Sciatic nerve (tissue), 2 donors: ENCODE results near the gene CHST14. TPM values are rescaled to one million over a fixed set of nuclear protein-coding genes. Genes with fewer than 3 reads are reported as not detected.
A peak's percentile ranks its signal among the peaks of the same experiment; 100 is the strongest.

Experiments used
- ATAC-seq: fragments of 200-7000 bp; cut with Tn5 transposase; one replicate; pipeline ENCODE4 v1.9.1; 2020; ENCODE audit warnings: mild to moderate bottlenecking, moderate library complexity
- DNase-seq: peaks from one replicate; pipeline ENCODE4 v3.0.0-alpha.2; 2020; ENCODE audit warnings: low spot score
- intact Hi-C: fragments of 100-400 bp; cut with DNase I; formaldehyde crosslinking; loops from one replicate; pipeline ENCODE4 v1.14.2; 2022
- total RNA-seq: library from RNA; stranded (reverse); fragmentation: NEBNext Ultra II Directional; extraction: Animal tissue kit (Norgen Biotek cat#: 25700); gene quantifications from one replicate; pipeline ENCODE4 v1.2.1, GENCODE V29; 2021
- donor health status: DM: no; HTN: no; CAD: no.
- donor health status: DM: no; HTN: no; CAD: no.

CHST14 gene
- total RNA-seq, 1 donor from 2014 or later, result 13.5 TPM

DNA sequence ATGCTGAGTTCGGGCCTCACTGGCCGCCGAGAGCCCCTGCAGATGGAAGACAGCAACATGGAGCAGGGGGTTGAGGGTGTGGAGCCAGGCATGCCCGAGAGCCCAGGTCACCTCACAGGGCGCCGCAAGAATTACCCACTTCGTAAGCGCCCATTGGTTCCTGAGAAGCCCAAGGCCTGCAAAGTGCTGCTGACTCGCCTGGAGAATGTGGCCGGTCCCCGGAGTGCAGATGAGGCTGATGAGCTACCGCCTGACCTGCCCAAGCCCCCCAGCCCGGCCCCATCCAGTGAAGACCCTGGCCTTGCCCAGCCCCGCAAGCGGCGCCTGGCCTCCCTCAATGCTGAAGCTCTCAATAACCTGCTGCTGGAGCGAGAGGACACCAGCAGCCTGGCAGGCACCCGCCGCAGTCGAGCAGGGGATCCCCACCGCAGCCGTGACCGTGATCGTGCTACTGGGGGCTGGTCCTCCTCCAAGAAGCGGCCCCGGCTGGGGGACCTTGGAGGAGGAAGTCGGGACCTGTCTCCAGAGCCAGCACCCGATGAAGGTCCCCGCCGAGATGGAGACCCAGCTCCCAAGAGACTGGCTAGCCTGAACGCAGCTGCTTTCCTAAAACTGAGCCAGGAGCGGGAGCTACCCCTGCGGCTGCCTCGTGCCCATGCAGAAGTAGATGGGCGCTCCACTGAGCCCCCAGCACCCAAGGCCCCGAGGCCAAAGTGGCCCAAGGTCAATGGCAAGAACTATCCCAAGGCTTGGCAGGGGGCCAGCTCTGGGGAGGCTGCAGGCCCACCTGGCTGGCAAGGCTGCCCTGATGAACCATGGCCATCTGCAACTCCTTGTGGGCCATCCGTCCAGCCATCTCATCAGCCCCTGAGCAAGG, 12.1 kb upstream of the CHST14 start:
- intact Hi-C loops, result no loop called here
- no peak for DNase-seq
- ATAC-seq, result no peak

DNA sequence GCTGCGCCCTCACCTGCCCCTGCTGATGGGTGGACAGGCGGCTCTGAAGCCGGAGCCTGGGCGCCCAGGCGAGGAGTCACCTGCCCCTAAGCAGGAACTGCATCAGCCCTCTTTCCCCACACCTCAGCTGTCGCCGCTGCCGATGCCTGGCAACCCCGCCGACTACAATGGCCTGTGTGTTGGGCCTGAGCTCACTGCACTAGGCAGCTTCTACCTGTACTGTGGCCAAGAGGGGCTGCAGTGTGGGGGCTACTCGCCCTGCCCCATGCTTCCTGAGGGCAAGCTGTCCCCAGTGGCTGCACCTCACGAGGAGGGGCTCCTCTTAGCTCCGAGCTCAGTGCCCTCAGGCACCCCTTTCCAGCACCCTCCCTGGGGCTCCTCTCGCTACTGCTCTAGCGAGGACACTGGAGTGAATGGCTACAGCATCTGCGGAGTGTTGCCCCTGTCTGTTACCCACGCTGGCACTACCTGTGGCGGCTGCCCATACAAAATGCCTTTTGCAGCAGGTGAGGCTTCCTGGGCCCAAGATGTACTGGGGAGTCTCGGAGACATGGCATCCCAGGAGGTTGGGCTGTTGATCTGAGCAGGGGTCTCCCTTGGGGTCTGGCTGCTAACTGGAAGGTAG, 11.3 kb upstream of the CHST14 start:
- no peak for DNase-seq
- intact Hi-C loops, result no loop called here

GRCh38 chr15:40460404-40460803, 10.4 kb upstream of the CHST14 start:
- ATAC-seq (no peak), DNase-seq (no peak)
- intact Hi-C loops, result no loop called here

More for the DNA sequence above, 11.3 kb upstream of the CHST14 start:
- no peak for ATAC-seq

DNA sequence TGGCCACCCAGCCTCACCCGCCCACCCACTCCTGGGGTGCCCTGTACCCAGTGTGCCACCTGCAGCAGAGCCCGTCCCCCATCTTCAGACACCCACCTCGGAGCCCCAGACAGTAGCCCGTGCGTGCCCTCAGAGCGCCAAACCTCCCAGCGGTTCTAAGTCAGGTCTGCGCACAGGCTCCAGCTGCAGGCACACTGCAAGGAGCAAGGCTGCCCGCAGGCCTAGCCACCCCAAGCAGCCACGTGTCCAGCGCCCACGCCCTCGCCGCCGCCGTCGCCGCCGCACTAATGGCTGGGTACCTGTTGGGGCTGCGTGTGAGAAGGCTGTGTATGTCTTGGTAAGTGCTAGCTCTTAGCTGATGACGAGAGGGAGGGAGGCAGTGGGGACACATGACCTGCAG, 8.8 kb upstream of the CHST14 start:
- ATAC-seq (no peak), DNase-seq (no peak)
- intact Hi-C loops, result no loop called here

- intact Hi-C loops, result no loop called here
- ATAC-seq (no peak), DNase-seq (no peak)
Measured at GRCh38 chr15:40463279-40463678, 7.5 kb upstream of the CHST14 start.

- DNase-seq (no peak), ATAC-seq (no peak)
- intact Hi-C loops, result no loop called here
Measured at GRCh38 chr15:40463886-40464545, 6.8 kb upstream of the CHST14 start.

GRCh38 chr15:40464595-40465185, 6.1 kb upstream of the CHST14 start:
- ATAC-seq, result no peak
- DNase-seq, result no peak
- intact Hi-C loops, result no loop called here

DNA sequence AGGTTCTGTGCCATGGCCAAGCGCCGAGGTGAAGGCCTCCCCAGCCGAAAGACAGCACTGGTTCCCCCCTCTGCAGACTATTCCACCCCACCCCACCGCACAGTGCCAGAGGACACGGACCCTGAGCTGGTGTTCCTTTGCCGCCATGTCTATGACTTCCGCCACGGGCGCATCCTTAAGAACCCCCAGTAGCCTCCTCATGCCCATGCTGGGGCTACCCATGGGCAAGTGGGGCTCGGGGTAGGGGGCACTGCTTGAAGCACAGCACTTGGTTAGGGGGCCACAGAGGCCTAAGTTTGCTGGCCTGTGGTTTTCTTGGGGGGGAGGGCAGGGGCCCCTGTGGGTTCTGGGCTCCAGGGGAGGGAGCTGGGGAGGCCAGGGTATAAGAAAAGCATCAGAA, 4.8 kb upstream of the CHST14 start:
- DNase-seq (no peak), ATAC-seq (no peak)
- intact Hi-C loops, result no loop called here

DNA sequence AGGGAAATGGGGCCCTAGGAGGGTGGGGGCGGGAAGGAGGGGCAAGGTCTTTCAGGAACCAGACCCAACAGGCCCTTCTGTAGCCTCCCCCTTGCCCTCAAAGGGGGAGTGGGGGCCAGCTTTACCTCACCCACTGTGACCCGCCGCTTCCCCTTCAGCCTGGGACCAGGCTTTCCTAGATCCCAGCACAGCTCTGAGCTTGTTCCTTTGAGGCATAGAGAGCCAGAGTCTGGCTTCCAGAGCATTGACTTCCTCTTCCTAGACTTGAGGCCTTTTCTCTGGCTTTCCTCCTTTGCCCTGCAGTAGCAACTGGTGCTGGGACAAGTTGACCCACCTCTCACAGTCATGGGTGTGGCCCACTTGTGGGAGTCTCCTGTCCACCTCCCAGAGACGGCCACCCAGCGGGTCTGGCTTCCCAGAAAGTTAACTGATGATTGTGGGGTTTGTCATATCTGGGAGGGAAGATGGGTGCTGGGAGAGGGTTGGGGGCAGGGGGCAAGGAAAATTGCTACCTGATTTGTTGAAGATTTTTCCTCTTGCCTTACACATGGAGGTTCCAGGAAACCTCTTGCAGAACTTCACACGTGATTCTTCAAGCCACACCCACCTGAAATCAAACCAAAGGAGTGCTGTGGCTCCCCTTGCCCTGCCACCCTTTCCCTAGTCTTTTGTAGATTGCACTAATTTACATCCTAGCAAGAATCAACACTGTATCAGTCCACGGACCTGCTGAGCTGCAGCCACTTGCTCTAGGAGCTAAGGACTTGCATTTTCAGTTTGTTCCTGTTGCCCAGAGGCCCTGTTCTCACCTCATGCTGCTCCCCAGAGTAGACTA, 4.1 kb upstream of the CHST14 start:
- DNase-seq, result no peak
- intact Hi-C loops, result no loop called here

GRCh38 chr15:40467261-40467615, 3.5 kb upstream of the CHST14 start:
- DNase-seq (no peak), ATAC-seq (no peak)
- intact Hi-C loops, result no loop called here

More for the DNA sequence above, 4.1 kb upstream of the CHST14 start:
- no peak for ATAC-seq

- intact Hi-C loops, result no loop called here
- ATAC-seq (no peak), DNase-seq (no peak)
Measured at GRCh38 chr15:40468898-40469331, 1.9 kb upstream of the CHST14 start.

- ATAC-seq, result no peak
- intact Hi-C loops, result no loop called here
- DNase-seq, result no peak
Measured at GRCh38 chr15:40469776-40470390, 901 bp upstream of the CHST14 start.

- DNase-seq (no peak), ATAC-seq (peak; percentile 31)
- intact Hi-C loops, result no loop called here
Measured at GRCh38 chr15:40471105-40471807, 472 bp downstream of the CHST14 start.

DNA sequence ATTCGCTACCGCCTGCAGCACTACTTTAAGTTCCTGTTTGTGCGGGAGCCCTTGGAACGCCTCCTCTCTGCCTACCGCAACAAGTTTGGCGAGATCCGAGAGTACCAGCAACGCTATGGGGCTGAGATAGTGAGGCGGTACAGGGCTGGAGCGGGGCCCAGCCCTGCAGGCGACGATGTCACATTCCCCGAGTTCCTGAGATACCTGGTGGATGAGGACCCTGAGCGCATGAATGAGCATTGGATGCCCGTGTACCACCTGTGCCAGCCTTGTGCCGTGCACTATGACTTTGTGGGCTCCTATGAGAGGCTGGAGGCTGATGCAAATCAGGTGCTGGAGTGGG, 995 bp downstream of the CHST14 start:
- peak; percentile 5 for ATAC-seq
- intact Hi-C loops, result no loop called here
- DNase-seq, result no peak

DNA sequence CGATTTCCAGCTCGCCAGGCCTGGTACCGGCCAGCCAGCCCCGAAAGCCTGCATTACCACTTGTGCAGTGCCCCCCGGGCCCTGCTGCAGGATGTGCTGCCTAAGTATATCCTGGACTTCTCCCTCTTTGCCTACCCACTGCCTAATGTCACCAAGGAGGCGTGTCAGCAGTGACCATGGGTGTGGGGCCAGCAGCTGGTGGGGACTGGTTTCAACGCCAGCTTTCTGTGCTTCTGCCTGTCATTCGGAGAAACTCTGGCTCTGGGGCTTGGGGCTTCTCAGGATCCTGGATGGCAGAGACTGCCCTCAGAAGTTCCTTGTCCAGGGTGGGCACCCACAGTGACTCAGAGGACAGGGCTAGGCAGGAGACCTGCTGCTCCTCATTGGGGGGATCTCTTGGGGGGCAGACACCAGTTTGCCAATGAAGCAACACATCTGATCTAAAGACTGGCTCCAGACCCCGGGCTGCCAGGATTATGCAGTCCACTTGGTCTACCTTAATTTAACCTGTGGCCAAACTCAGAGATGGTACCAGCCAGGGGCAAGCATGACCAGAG, 1.5 kb downstream of the CHST14 start:
- ATAC-seq (no peak), DNase-seq (no peak)
- intact Hi-C loops, result no loop called here

DNA sequence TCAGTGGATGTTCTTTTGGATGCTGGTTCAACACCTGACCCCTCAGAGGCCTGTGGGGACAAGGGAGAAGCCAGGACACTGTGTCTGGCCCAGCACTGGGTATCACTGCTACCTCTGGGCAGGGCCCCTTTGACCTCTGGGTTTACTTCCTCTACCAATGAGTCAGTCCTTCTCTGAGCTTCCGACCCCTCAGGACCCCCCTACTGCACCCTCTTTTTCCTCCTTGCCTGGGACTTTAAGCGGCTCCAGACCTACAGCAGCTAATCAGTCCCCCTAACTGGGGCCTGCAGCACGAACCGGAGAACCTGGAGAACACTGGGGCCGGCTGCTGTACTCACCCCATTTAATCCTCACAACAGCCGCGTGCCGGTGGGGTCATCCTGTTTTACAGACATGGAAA, 3.8 kb downstream of the CHST14 start:
- ATAC-seq (no peak), DNase-seq (no peak)
- intact Hi-C loops, result no loop called here

DNA sequence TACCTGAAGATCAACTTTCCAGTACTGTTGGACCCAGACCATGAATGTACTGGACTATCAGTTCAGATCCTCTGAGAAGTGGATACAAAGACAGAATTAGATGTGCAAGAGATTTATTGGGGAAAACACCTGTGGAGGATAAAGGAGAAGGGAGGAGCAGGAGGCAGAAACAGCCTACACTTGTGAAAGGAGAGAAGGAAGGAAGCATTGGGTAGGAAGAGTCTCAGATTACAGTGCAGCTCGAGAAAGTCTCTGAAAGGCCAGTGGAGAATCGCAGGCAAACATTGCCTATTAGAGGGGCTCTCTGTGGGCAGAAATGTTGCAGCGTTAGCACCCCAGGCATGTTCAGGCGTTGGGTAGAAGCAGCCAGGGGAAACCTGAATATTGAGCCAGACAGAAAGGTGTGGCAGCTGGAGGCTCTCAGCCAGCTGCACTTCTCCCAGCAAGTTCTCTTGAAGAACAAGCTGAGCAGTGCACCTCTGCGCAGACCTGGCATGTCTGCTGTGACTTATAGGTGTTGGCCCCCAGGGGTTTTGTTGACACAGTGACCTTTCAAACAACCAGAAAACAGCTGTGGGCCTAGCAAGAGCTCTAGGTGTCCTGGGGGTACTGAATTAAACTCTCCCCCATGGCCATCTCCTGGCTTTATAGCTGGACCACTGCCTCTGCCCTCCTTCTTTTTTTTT, 7.0 kb downstream of the CHST14 start:
- no peak for ATAC-seq
- DNase-seq, result no peak
- intact Hi-C loops, result no loop called here
